SK-N-SH (cell line): ENCODE results near the gene DIO3. TPM values are rescaled to one million over a fixed set of nuclear protein-coding genes. Genes with fewer than 3 reads are reported as not detected.

Experiments
- CTCF ChIA-PET: fragments of 300-600, 350-600 bp; formaldehyde crosslinking; extraction: SDS; loops from one replicate; lab custom pipeline; 2021; lab: Yijun Ruan, JAX
- POLR2A ChIA-PET: fragments of 350-600 bp; sonication (Branson Sonifier 250); formaldehyde crosslinking; extraction: SDS; loops from one replicate; lab custom pipeline; 2020; ENCODE audit warnings: antibody characterized with exemption, inconsistent platforms; lab: Yijun Ruan, JAX
- DNase-seq: peaks from one replicate; pipeline ENCODE4 v3.0.0; 2012
- H2AFZ ChIP-seq: fragments of 200-600 bp; sonication (generic); 2 replicates; pipeline ENCODE4 v1.8.1; 2016; ENCODE audit warnings: antibody characterized with exemption, mild to moderate bottlenecking, low read depth
- H3F3A ChIP-seq: fragments of 200-600 bp; sonication (generic); replicated peaks from 2 replicates; pipeline ENCODE3; 2016; ENCODE audit warnings: antibody characterized with exemption, mild to moderate bottlenecking; ENCODE audit not compliant: insufficient read depth
- H3K27ac ChIP-seq, 2 experiments: fragments of 200-500 bp in 1 of 2; fragments of 200-600 bp in 1 of 2; sonication (Bioruptor generic) in 1 of 2; sonication (generic), shearing (Covaris generic) in 1 of 2; 2 replicates each; pipeline versions ENCODE4 v1.5.1 to v1.6.1; 2014 to 2016; ENCODE audit warnings: low read depth in 2 of 2, inconsistent platforms in 1 of 2, low read length in 1 of 2, mild to moderate bottlenecking in 1 of 2, mixed read lengths in 1 of 2
- H3K27me3 ChIP-seq: fragments of 200-600 bp; sonication (generic), shearing (Covaris generic); 2 replicates; pipeline ENCODE4 v1.6.1; 2016; ENCODE audit warnings: mixed run types; ENCODE audit not compliant: insufficient read depth
- H3K36me3 ChIP-seq, 2 experiments: fragments of 200-500 bp in 1 of 2; fragments of 200-600 bp in 1 of 2; sonication (Bioruptor generic) in 1 of 2; sonication (generic) in 1 of 2; replicated peaks in 1 of 2; 2 replicates each; pipeline versions ENCODE3 to v1.5.1; 2014 to 2016; ENCODE audit warnings: low read length in 1 of 2, mild to moderate bottlenecking in 1 of 2; ENCODE audit not compliant: insufficient read depth in 2 of 2, control insufficient read depth in 1 of 2
- H3K4me1 ChIP-seq, 2 experiments: fragments of 200-500 bp in 1 of 2; fragments of 200-600 bp in 1 of 2; sonication (Bioruptor generic) in 1 of 2; sonication (generic), shearing (Covaris generic) in 1 of 2; 2 replicates each; pipeline versions ENCODE4 v1.5.1 to v1.6.1; 2014 to 2016; ENCODE audit warnings: low read depth in 1 of 2, low read length in 1 of 2, mixed run types in 1 of 2; ENCODE audit not compliant: insufficient read depth in 2 of 2, control insufficient read depth in 1 of 2
- H3K4me2 ChIP-seq: fragments of 200-600 bp; sonication (generic), shearing (Covaris generic); 2 replicates; pipeline ENCODE4 v1.6.1; 2017; ENCODE audit warnings: mixed run types
- H3K4me3 ChIP-seq, 2 experiments: fragments of 200-500 bp in 1 of 2; fragments of 200-600 bp in 1 of 2; sonication (Bioruptor generic) in 1 of 2; sonication (generic), shearing (Covaris generic) in 1 of 2; 2 replicates each; pipeline versions ENCODE4 v1.5.1 to v1.8.1; 2014 to 2016; ENCODE audit warnings: low read depth in 2 of 2, inconsistent platforms in 1 of 2, low read length in 1 of 2, mild to moderate bottlenecking in 1 of 2, mixed read lengths in 1 of 2, moderate library complexity in 1 of 2
- H3K79me2 ChIP-seq: fragments of 200-600 bp; sonication (generic); 2 replicates; pipeline ENCODE4 v1.8.1; 2017; ENCODE audit warnings: mild to moderate bottlenecking; ENCODE audit not compliant: insufficient read depth
- H3K9ac ChIP-seq: fragments of 200-600 bp; sonication (generic); 2 replicates; pipeline ENCODE4 v1.6.1; 2017; ENCODE audit warnings: mixed run types
- H3K9me2 ChIP-seq: fragments of 200-600 bp; sonication (generic); 2 replicates; pipeline ENCODE4 v1.6.1; 2017; ENCODE audit warnings: mixed run types
- H3K9me3 ChIP-seq: fragments of 200-600 bp; sonication (generic); 2 replicates; pipeline ENCODE4 v1.6.1; 2017; ENCODE audit warnings: mixed run types, mild to moderate bottlenecking, moderate library complexity
- H4K20me1 ChIP-seq: fragments of 200-600 bp; sonication (generic); 2 replicates; pipeline ENCODE4 v1.6.1; 2017; ENCODE audit warnings: mild to moderate bottlenecking, mixed run types; ENCODE audit not compliant: insufficient read depth
- ELF1 ChIP-seq: IDR thresholded peaks from 2 replicates; pipeline ENCODE4 v1.4.0; 2012
- EZH2phosphoT487 ChIP-seq: fragments of 200-600 bp; sonication (generic); IDR thresholded peaks from 2 replicates; pipeline ENCODE4 v1.6.1; 2017; ENCODE audit warnings: low read depth, mixed run types, mild to moderate bottlenecking, antibody characterized with exemption, moderate library complexity, borderline replicate concordance
- FOXJ3 ChIP-seq: sonication (generic); formaldehyde crosslinking; IDR thresholded peaks from 2 replicates; pipeline ENCODE4 v1.5.1; 2020; ENCODE audit warnings: mild to moderate bottlenecking, missing genetic modification reagents
- FOXM1 ChIP-seq: IDR thresholded peaks from 2 replicates; pipeline ENCODE4 v1.4.0; 2012; ENCODE audit warnings: low read depth, mild to moderate bottlenecking
- GABPA ChIP-seq: IDR thresholded peaks from 2 replicates; pipeline ENCODE4 v1.4.0; 2012; ENCODE audit warnings: low read depth, mild to moderate bottlenecking
- IRF3 ChIP-seq: fragments of 150-350 bp; IDR thresholded peaks from 2 replicates; pipeline ENCODE4 v1.6.1; 2016; ENCODE audit warnings: mild to moderate bottlenecking, low read depth, low read length
- MEF2A ChIP-seq: IDR thresholded peaks from 2 replicates; pipeline ENCODE4 v1.4.0; 2012; ENCODE audit warnings: low read depth, borderline replicate concordance
- NFIC ChIP-seq: IDR thresholded peaks from 2 replicates; pipeline ENCODE4 v1.4.0; 2012; ENCODE audit warnings: borderline replicate concordance
- PBX3 ChIP-seq: IDR thresholded peaks from 2 replicates; pipeline ENCODE4; 2012
- POLR2AphosphoS5 ChIP-seq: IDR thresholded peaks from 2 replicates; pipeline ENCODE4 v1.6.1; 2012; ENCODE audit warnings: low read depth, low read length
- RAD21 ChIP-seq: IDR thresholded peaks from 2 replicates; pipeline ENCODE4 v1.6.1; 2012; ENCODE audit warnings: mild to moderate bottlenecking, low read length
- RFX5 ChIP-seq: IDR thresholded peaks from 2 replicates; pipeline ENCODE4 v1.6.1; 2012; ENCODE audit warnings: mild to moderate bottlenecking, improper control_type of control experiment, low read length
- RXRA ChIP-seq: IDR thresholded peaks from 2 replicates; pipeline ENCODE4 v1.4.0; 2012; ENCODE audit warnings: low read depth, mild to moderate bottlenecking, borderline replicate concordance
- SMC3 ChIP-seq: IDR thresholded peaks from 2 replicates; pipeline ENCODE4 v1.6.1; 2012; ENCODE audit warnings: low read depth, low read length, improper control_type of control experiment
- TEAD4 ChIP-seq: IDR thresholded peaks from 2 replicates; pipeline ENCODE4 v1.4.0; 2012; ENCODE audit warnings: mild to moderate bottlenecking, borderline replicate concordance; ENCODE audit not compliant: insufficient read depth
- YY1 ChIP-seq: IDR thresholded peaks from 2 replicates; pipeline ENCODE4 v1.4.0; 2012; ENCODE audit warnings: low read depth, mild to moderate bottlenecking
- WGBS: methylation state at CpG from one replicate; pipeline ENCODE4 v1.1.6; 2017; ENCODE audit warnings: low lambda C conversion rate; 5-methylcytosine and 5-hydroxymethylcytosine counted together
- polyA plus RNA-seq, 3 experiments: library from polyadenylated mRNA; depleted of rRNA; stranded (reverse); fragments of >200 nt; gene quantifications; 2 replicates each; pipeline ENCODE4 v1.2.3, GENCODE V29; 2012
- TF ChIP-seq, protein P1 (sequence below): fragments of 200-600 bp; sonication (generic); IDR thresholded peaks from 2 replicates; pipeline ENCODE4 v1.6.1; 2017; ENCODE audit warnings: antibody characterized with exemption, mild to moderate bottlenecking, moderate library complexity
- TF ChIP-seq, protein P2 (sequence below): IDR thresholded peaks from 2 replicates; pipeline ENCODE4 v1.4.0; 2012; ENCODE audit warnings: low read depth, borderline replicate concordance

The DIO3 gene
- polyA plus RNA-seq, 1 of the 3 experiments (the other 2 are of a cell fraction), result not detected

GRCh38 chr14:101600336-101600890, 39.1 kb downstream of the DIO3 start:
- Histone ChIP-seq H3K36me3 (no peaks in the 10 kb centered on the region), H3K27me3 (no peaks in the 10 kb centered on the region), H4K20me1 (no peaks in the 10 kb centered on the region), H3K4me3 (no peak overlapping the region), H3K4me2 (no peak overlapping the region), H3K9me3 (no peaks in the 10 kb centered on the region), H3K9ac (no peak overlapping the region), H3F3A (no peaks in the 10 kb centered on the region), H3K79me2 (no peaks in the 10 kb centered on the region), H2AFZ (no peak overlapping the region), H3K9me2 (no peaks in the 10 kb centered on the region), H3K27ac (no peak overlapping the region), H3K4me1 (peaks cover 0 to 2% of the 10 kb centered on the region in 2 experiments; a peak in 1 of 4 replicates)
- CTCF ChIA-PET, result interaction anchor here (1.3 kb wide), 1 partner anchor 16 kb away, joined by 4 read pairs; no protein-coding TSS in a partner anchor
- POLR2A ChIA-PET, result no interaction called here
- 36% methylated on average over 2 of the region's 7 CpGs for WGBS
- TF ChIP-seq NFIC (no peak), IRF3 (no peak), YY1 (no peak), MEF2A (no peak), PBX3 (no peak), RXRA (no peak), FOXM1 (no peak), TEAD4 (no peak), GABPA (no peak), FOXJ3 (no peak), RAD21 (no peak), EZH2phosphoT487 (no peak), RFX5 (no peak), SMC3 (no peak), POLR2AphosphoS5 (no peak), ELF1 (no peak)
- TF ChIP-seq, protein P1, sequence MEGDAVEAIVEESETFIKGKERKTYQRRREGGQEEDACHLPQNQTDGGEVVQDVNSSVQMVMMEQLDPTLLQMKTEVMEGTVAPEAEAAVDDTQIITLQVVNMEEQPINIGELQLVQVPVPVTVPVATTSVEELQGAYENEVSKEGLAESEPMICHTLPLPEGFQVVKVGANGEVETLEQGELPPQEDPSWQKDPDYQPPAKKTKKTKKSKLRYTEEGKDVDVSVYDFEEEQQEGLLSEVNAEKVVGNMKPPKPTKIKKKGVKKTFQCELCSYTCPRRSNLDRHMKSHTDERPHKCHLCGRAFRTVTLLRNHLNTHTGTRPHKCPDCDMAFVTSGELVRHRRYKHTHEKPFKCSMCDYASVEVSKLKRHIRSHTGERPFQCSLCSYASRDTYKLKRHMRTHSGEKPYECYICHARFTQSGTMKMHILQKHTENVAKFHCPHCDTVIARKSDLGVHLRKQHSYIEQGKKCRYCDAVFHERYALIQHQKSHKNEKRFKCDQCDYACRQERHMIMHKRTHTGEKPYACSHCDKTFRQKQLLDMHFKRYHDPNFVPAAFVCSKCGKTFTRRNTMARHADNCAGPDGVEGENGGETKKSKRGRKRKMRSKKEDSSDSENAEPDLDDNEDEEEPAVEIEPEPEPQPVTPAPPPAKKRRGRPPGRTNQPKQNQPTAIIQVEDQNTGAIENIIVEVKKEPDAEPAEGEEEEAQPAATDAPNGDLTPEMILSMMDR, result no peak
- TF ChIP-seq, protein P2, sequence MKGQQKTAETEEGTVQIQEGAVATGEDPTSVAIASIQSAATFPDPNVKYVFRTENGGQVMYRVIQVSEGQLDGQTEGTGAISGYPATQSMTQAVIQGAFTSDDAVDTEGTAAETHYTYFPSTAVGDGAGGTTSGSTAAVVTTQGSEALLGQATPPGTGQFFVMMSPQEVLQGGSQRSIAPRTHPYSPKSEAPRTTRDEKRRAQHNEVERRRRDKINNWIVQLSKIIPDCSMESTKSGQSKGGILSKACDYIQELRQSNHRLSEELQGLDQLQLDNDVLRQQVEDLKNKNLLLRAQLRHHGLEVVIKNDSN, result no peak
- DNase-seq, result peak; percentile 12
